Measurements from ENCODE around the gene CHMP1A.

- TF ChIP-seq REST (IDR thresholded peaks at IDR 0.05) (no peak), BCL3 (IDR thresholded peaks at IDR 0.05) (no peak)
Observed at GRCh38 chr16:89670496-89671431, 13.3 kb upstream of the CHMP1A start.

Data from A549 (cell line).